ENCODE measurements around the gene RAB29.
A peak's percentile ranks its signal among the peaks of the same experiment; 100 is the strongest.

The RAB29 gene

GRCh38 chr1:205760606-205761005, 14.7 kb downstream of the RAB29 start:
- no peaks in the 10 kb centered on the region for H3K27me3 Mint-ChIP-seq
- H3K4me1 Mint-ChIP-seq (ENCODE audit: low read depth), result peaks cover 2% of the 10 kb centered on the region
- H3K4me3 Mint-ChIP-seq, result no peak overlapping the region
- no peaks in the 10 kb centered on the region for H3K9me3 Mint-ChIP-seq (ENCODE audit: low read depth)
- H3K27ac Mint-ChIP-seq, result no peak overlapping the region
- peaks cover 7% of the 10 kb centered on the region for H3K36me3 Mint-ChIP-seq

- no peak overlapping the region for H3K4me3 Mint-ChIP-seq
- no peaks in the 10 kb centered on the region for H3K27me3 Mint-ChIP-seq
- no peak overlapping the region for H3K27ac Mint-ChIP-seq
- H3K36me3 Mint-ChIP-seq, result peaks cover 2% of the 10 kb centered on the region
- no peaks in the 10 kb centered on the region for H3K4me1 Mint-ChIP-seq (ENCODE audit: low read depth)
- H3K9me3 Mint-ChIP-seq (ENCODE audit: low read depth), result no peaks in the 10 kb centered on the region
Measured at GRCh38 chr1:205756552-205756951, 18.7 kb downstream of the RAB29 start.

- peaks cover 8% of the 10 kb centered on the region for H3K4me1 Mint-ChIP-seq (ENCODE audit: low read depth)
- no peak overlapping the region for H3K27ac Mint-ChIP-seq
- no peak overlapping the region for H3K4me3 Mint-ChIP-seq
- peaks cover 2% of the 10 kb centered on the region for H3K36me3 Mint-ChIP-seq
- H3K27me3 Mint-ChIP-seq, result no peaks in the 10 kb centered on the region
- no peaks in the 10 kb centered on the region for H3K9me3 Mint-ChIP-seq (ENCODE audit: low read depth)
Measured at GRCh38 chr1:205754857-205755256, 20.4 kb downstream of the RAB29 start.

GRCh38 chr1:205751036-205751651, 24.1 kb downstream of the RAB29 start:
- peak overlapping the region; percentile 94 for H3K4me3 Mint-ChIP-seq
- no peaks in the 10 kb centered on the region for H3K36me3 Mint-ChIP-seq
- H3K9me3 Mint-ChIP-seq (ENCODE audit: low read depth), result no peaks in the 10 kb centered on the region
- peak overlapping the region; percentile 98 for H3K27ac Mint-ChIP-seq
- no peaks in the 10 kb centered on the region for H3K27me3 Mint-ChIP-seq
- peaks cover 31% of the 10 kb centered on the region for H3K4me1 Mint-ChIP-seq (ENCODE audit: low read depth)

- peak within 1 kb of the TSS; percentile 98 for H3K4me3 Mint-ChIP-seq
- H3K4me1 Mint-ChIP-seq (ENCODE audit: low read depth), result peaks cover 34% of the 10 kb centered on the region
- peak within 1 kb of the TSS; percentile 98 for H3K27ac Mint-ChIP-seq
- no peaks in the 10 kb centered on the region for H3K36me3 Mint-ChIP-seq
- H3K9me3 Mint-ChIP-seq (ENCODE audit: low read depth), result no peaks in the 10 kb centered on the region
- no peaks in the 10 kb centered on the region for H3K27me3 Mint-ChIP-seq
Measured at GRCh38 chr1:205750138-205751035, 24.9 kb downstream of the RAB29 start, which contains the start of gene NUCKS1. Gene NUCKS1, minus strand, starts transcription at chr1:205750182. Its CDS starts 209 bp downstream, at chr1:205749973.

GRCh38 chr1:205749234-205750137, 25.8 kb downstream of the RAB29 start:
- H3K4me3 Mint-ChIP-seq, result peak overlapping the region; percentile 98
- H3K36me3 Mint-ChIP-seq, result no peaks in the 10 kb centered on the region
- H3K9me3 Mint-ChIP-seq (ENCODE audit: low read depth), result no peaks in the 10 kb centered on the region
- peaks cover 40% of the 10 kb centered on the region for H3K4me1 Mint-ChIP-seq (ENCODE audit: low read depth)
- H3K27me3 Mint-ChIP-seq, result no peaks in the 10 kb centered on the region
- peak overlapping the region; percentile 98 for H3K27ac Mint-ChIP-seq

- H3K27me3 Mint-ChIP-seq, result no peaks in the 10 kb centered on the region
- H3K27ac Mint-ChIP-seq, result peak overlapping the region; percentile 88
- no peaks in the 10 kb centered on the region for H3K36me3 Mint-ChIP-seq
- H3K4me3 Mint-ChIP-seq, result peak overlapping the region; percentile 98
- peaks cover 48% of the 10 kb centered on the region for H3K4me1 Mint-ChIP-seq (ENCODE audit: low read depth)
- no peaks in the 10 kb centered on the region for H3K9me3 Mint-ChIP-seq (ENCODE audit: low read depth)
Measured at GRCh38 chr1:205748403-205749233, 26.7 kb downstream of the RAB29 start.

- H3K4me3 Mint-ChIP-seq, result peak overlapping the region; percentile 98
- peak overlapping the region; percentile 64 for H3K27ac Mint-ChIP-seq
- no peaks in the 10 kb centered on the region for H3K27me3 Mint-ChIP-seq
- H3K36me3 Mint-ChIP-seq, result peaks cover 2% of the 10 kb centered on the region
- peaks cover 60% of the 10 kb centered on the region for H3K4me1 Mint-ChIP-seq (ENCODE audit: low read depth)
- no peaks in the 10 kb centered on the region for H3K9me3 Mint-ChIP-seq (ENCODE audit: low read depth)
Measured at GRCh38 chr1:205746757-205747412, 28.4 kb downstream of the RAB29 start.

GRCh38 chr1:205744403-205744802, 30.9 kb downstream of the RAB29 start:
- Mint-ChIP-seq H3K9me3 (ENCODE audit: low read depth) (no peaks in the 10 kb centered on the region), H3K4me3 (no peak overlapping the region), H3K27ac (peak overlapping the region; percentile 65), H3K27me3 (no peaks in the 10 kb centered on the region), H3K4me1 (ENCODE audit: low read depth) (peaks cover 56% of the 10 kb centered on the region), H3K36me3 (peaks cover 2% of the 10 kb centered on the region)

GRCh38 chr1:205743977-205744376, 31.3 kb downstream of the RAB29 start:
- Mint-ChIP-seq H3K36me3 (peaks cover 2% of the 10 kb centered on the region), H3K9me3 (ENCODE audit: low read depth) (no peaks in the 10 kb centered on the region), H3K4me3 (no peak overlapping the region), H3K27ac (peak overlapping the region; percentile 65), H3K27me3 (no peaks in the 10 kb centered on the region), H3K4me1 (ENCODE audit: low read depth) (peaks cover 59% of the 10 kb centered on the region)

GRCh38 chr1:205741681-205742080, 33.6 kb downstream of the RAB29 start:
- no peaks in the 10 kb centered on the region for H3K27me3 Mint-ChIP-seq
- H3K4me1 Mint-ChIP-seq (ENCODE audit: low read depth), result peaks cover 51% of the 10 kb centered on the region
- peak overlapping the region; percentile 46 for H3K27ac Mint-ChIP-seq
- H3K9me3 Mint-ChIP-seq (ENCODE audit: low read depth), result no peaks in the 10 kb centered on the region
- no peak overlapping the region for H3K4me3 Mint-ChIP-seq
- peaks cover 4% of the 10 kb centered on the region for H3K36me3 Mint-ChIP-seq

- peaks cover 48% of the 10 kb centered on the region for H3K4me1 Mint-ChIP-seq (ENCODE audit: low read depth)
- no peaks in the 10 kb centered on the region for H3K9me3 Mint-ChIP-seq (ENCODE audit: low read depth)
- peaks cover 8% of the 10 kb centered on the region for H3K36me3 Mint-ChIP-seq
- H3K27me3 Mint-ChIP-seq, result no peaks in the 10 kb centered on the region
- peak overlapping the region; percentile 61 for H3K27ac Mint-ChIP-seq
- H3K4me3 Mint-ChIP-seq, result no peak overlapping the region
Measured at GRCh38 chr1:205739348-205740160, 35.7 kb downstream of the RAB29 start.

GRCh38 chr1:205735218-205735617, 40.1 kb downstream of the RAB29 start:
- peaks cover 10% of the 10 kb centered on the region for H3K36me3 Mint-ChIP-seq
- H3K4me3 Mint-ChIP-seq, result no peak overlapping the region
- H3K27me3 Mint-ChIP-seq, result no peaks in the 10 kb centered on the region
- H3K27ac Mint-ChIP-seq, result peak overlapping the region; percentile 67
- H3K4me1 Mint-ChIP-seq (ENCODE audit: low read depth), result peaks cover 54% of the 10 kb centered on the region
- H3K9me3 Mint-ChIP-seq (ENCODE audit: low read depth), result no peaks in the 10 kb centered on the region
